Measurements from ENCODE around the gene GLYATL1B. TPM values are rescaled to one million over a fixed set of nuclear protein-coding genes. Genes with fewer than 3 reads are reported as not detected.
"Not testable (repeated sequence)": the region's sequence is repeated elsewhere in the genome, so short reads cannot be mapped to it uniquely, and the experiment has no call there.

The GLYATL1B gene
- total and polyA plus RNA-seq, 5 donors from 2014 or later: not detected

DNA sequence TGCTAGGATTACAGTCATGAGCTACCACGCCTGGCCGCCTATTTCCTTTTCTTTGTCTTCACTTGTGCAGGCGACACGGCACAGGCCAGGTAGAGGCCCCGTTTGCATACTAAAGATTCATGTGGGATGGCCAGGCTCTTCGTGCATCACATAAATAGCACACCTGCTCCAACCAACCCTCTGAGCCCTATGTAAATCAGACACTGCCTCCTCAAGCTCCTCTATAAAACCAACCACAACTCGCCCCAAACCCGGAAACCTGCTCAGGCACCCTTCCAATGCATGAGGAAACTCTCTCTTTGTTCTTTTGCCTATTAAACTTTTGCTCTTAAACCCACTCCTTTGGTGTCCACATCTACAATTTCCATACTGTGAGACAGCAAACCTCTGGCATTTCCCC is 11.8 kb downstream of the GLYATL1B start:
- H3K27me3 Mint-ChIP-seq; H3K27ac ChIP-seq (ENCODE audit: insufficient read depth, low read length, poor library complexity, severe bottlenecking); H3K4me3 Mint-ChIP-seq; H3K9me3 Mint-ChIP-seq; DNase-seq; H3K27ac Mint-ChIP-seq; H3K9me3 ChIP-seq (ENCODE audit: control insufficient read depth in 2 of 2, low read length in 2 of 2); H3K4me3 ChIP-seq (ENCODE audit: low read depth, low read length); H3K36me3 ChIP-seq (ENCODE audit: control insufficient read depth, insufficient read depth, low read length); ATAC-seq (ENCODE audit: low read depth in 2 of 2); H3K27me3 ChIP-seq (ENCODE audit: control insufficient read depth, insufficient read depth, low read length); H3K36me3 Mint-ChIP-seq: not testable (repeated sequence)
- peaks cover 0 to 11% (median 10%) of the 10 kb centered on the region in 4 donors for H3K4me1 Mint-ChIP-seq
- H3K4me1 ChIP-seq (ENCODE audit: control insufficient read depth, insufficient read depth, low read length, poor library complexity, severe bottlenecking): peaks cover 13% of the 10 kb centered on the region

DNA sequence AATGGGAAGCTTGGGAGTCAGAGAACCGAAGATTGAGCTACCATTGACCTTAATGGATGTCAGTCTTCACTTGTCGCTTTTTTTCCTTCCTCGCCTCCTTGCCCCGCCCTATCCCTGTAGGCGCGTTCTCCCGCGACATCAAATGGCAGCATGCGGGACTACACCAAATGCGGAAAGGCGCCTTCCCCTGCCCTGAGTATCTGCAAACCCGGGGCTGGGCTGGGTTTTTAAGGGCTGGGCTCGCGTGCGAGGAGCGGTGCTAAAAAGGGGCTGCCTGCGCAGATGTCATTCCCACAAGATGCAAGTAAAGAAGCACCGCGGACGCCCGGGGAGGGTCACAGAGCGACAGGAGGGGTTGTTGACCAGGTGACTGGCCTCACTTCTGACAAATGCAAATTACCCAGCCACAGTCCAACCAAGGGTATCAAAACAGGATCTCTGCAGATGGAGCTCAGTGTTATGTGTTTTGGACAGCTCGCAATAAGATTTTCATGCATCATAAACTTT is 16.2 kb downstream of the GLYATL1B start:
- no peak overlapping the region for H3K27ac Mint-ChIP-seq
- Histone ChIP-seq H3K9me3 (ENCODE audit: control insufficient read depth in 2 of 2, low read length in 2 of 2) (no peaks in the 10 kb centered on the region), H3K4me3 (ENCODE audit: low read depth, low read length) (peak overlapping the region; percentile 83), H3K4me1 (ENCODE audit: control insufficient read depth, insufficient read depth, low read length, poor library complexity, severe bottlenecking) (peaks cover 24% of the 10 kb centered on the region), H3K36me3 (ENCODE audit: control insufficient read depth, insufficient read depth, low read length) (no peaks in the 10 kb centered on the region), H3K27me3 (ENCODE audit: control insufficient read depth, insufficient read depth, low read length) (no peaks in the 10 kb centered on the region), H3K27ac (ENCODE audit: insufficient read depth, low read length, poor library complexity, severe bottlenecking) (no peak overlapping the region)
- no peaks in the 10 kb centered on the region for H3K27me3 Mint-ChIP-seq
- no peaks in the 10 kb centered on the region for H3K9me3 Mint-ChIP-seq
- no peaks in the 10 kb centered on the region for H3K36me3 Mint-ChIP-seq
- peaks cover 16 to 32% (median 24%) of the 10 kb centered on the region in 4 donors for H3K4me1 Mint-ChIP-seq
- peak in 2 of 3 donors; percentile 29 to 69 for DNase-seq
- peak overlapping the region; percentile 68 to 91 (median 87) for H3K4me3 Mint-ChIP-seq
- peak; percentile 52 to 60 for ATAC-seq (ENCODE audit: low read depth in 2 of 2)

DNA sequence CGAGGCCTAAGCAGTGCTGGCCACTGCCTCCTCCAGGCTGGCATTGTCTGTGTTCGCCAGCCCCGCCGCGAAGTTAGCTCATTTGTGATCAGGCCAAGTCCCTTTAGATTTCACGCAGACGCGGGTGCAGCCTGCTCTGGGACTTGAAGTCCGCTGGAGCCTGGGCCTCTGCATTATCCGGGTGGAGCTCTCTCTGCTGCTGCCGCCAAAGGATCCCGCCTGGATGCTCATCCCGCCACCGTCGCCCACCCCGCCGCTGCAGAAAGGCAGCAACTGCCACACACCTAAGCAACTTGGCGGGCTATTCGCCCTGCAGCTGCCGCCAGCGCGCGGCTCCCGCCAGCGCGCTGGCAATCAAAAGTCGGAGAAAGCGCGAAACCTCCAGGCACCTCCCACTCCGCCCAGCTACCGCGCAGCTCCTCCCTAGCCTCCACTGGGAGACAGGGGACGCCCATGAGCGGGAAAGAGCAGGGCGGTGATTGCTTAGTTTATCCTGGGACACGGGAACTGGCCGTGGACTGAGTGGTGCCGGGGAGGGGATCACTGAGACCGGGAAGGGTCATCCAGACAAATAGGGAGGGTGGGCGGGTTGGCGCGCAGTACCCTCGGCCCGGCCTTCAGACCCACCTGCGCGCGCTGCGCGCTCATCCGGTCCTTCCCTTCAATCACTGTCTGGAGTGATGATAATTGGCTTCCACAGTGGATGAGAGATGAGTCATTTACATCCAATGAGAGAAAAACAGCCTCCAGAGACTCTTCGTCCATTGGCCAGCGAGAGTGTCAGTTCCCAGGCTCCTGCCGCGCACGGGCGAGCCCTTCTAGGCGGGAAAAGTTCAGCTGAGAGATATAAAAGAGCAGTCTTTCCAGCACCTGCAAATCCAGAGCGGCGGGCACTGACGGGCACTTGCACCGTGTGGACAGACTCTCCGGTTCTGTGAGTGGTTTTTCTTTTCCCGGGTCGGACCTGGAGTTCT is 20.5 kb downstream of the GLYATL1B start, which contains the start of gene FAM111B:
FAM111B (plus strand) TSS at position 875 of the 974 bp plus-strand sequence. CDS start 2,389 bp downstream, outside the sequence.
- no peaks in the 10 kb centered on the region for H3K27me3 Mint-ChIP-seq
- Histone ChIP-seq H3K27me3 (ENCODE audit: control insufficient read depth, insufficient read depth, low read length) (no peaks in the 10 kb centered on the region), H3K4me3 (ENCODE audit: low read depth, low read length) (peak within 1 kb of the TSS; percentile 70), H3K27ac (ENCODE audit: insufficient read depth, low read length, poor library complexity, severe bottlenecking) (peak within 1 kb of the TSS; percentile 43), H3K9me3 (ENCODE audit: control insufficient read depth in 2 of 2, low read length in 2 of 2) (no peaks in the 10 kb centered on the region), H3K4me1 (ENCODE audit: control insufficient read depth, insufficient read depth, low read length, poor library complexity, severe bottlenecking) (peaks cover 34% of the 10 kb centered on the region), H3K36me3 (ENCODE audit: control insufficient read depth, insufficient read depth, low read length) (no peaks in the 10 kb centered on the region)
- DNase-seq: peak; percentile 35 to 93 (median 61)
- no peaks in the 10 kb centered on the region for H3K36me3 Mint-ChIP-seq
- peaks cover 23 to 58% (median 34%) of the 10 kb centered on the region in 4 donors for H3K4me1 Mint-ChIP-seq
- H3K27ac Mint-ChIP-seq: peak within 1 kb of the TSS; percentile 72 to 84 (median 78)
- ATAC-seq (ENCODE audit: low read depth in 2 of 2): peak; percentile 67 to 80
- H3K9me3 Mint-ChIP-seq: no peaks in the 10 kb centered on the region
- H3K4me3 Mint-ChIP-seq: peak within 1 kb of the TSS; percentile 90 to 98 (median 94)

- Histone ChIP-seq H3K27ac (ENCODE audit: insufficient read depth, low read length, poor library complexity, severe bottlenecking) (peak overlapping the region; percentile 43), H3K4me3 (ENCODE audit: low read depth, low read length) (peak overlapping the region; percentile 70), H3K4me1 (ENCODE audit: control insufficient read depth, insufficient read depth, low read length, poor library complexity, severe bottlenecking) (peaks cover 24% of the 10 kb centered on the region)
- not testable (repeated sequence) for H3K27me3 ChIP-seq (ENCODE audit: control insufficient read depth, insufficient read depth, low read length); H3K36me3 Mint-ChIP-seq; H3K36me3 ChIP-seq (ENCODE audit: control insufficient read depth, insufficient read depth, low read length); H3K9me3 ChIP-seq (ENCODE audit: control insufficient read depth in 2 of 2, low read length in 2 of 2); H3K9me3 Mint-ChIP-seq; H3K27me3 Mint-ChIP-seq
- Mint-ChIP-seq H3K4me3 (peak overlapping the region; percentile 90 to 98 (median 94)), H3K4me1 (peaks cover 17 to 56% (median 31%) of the 10 kb centered on the region in 4 donors), H3K27ac (peak overlapping the region; percentile 72 to 84 (median 78))
- peak in 1 of 2 donors; percentile 16 for ATAC-seq (ENCODE audit: low read depth in 2 of 2)
- DNase-seq: peak in 1 of 3 donors; percentile 28
Measured at GRCh38 chr11:59107721-59108120, 21.6 kb downstream of the GLYATL1B start.

- Histone ChIP-seq H3K27me3 (ENCODE audit: control insufficient read depth, insufficient read depth, low read length) (no peaks in the 10 kb centered on the region), H3K36me3 (ENCODE audit: control insufficient read depth, insufficient read depth, low read length) (no peaks in the 10 kb centered on the region), H3K27ac (ENCODE audit: insufficient read depth, low read length, poor library complexity, severe bottlenecking) (no peak overlapping the region), H3K4me1 (ENCODE audit: control insufficient read depth, insufficient read depth, low read length, poor library complexity, severe bottlenecking) (peaks cover 11% of the 10 kb centered on the region), H3K4me3 (ENCODE audit: low read depth, low read length) (no peak overlapping the region), H3K9me3 (ENCODE audit: control insufficient read depth in 2 of 2, low read length in 2 of 2) (peaks cover 0 to 3% of the 10 kb centered on the region in 2 experiments)
- H3K4me3 Mint-ChIP-seq: no peak overlapping the region
- peaks cover 0 to 8% (median 4%) of the 10 kb centered on the region in 7 donors for H3K9me3 Mint-ChIP-seq
- peaks cover 5 to 42% (median 17%) of the 10 kb centered on the region in 4 donors for H3K4me1 Mint-ChIP-seq
- ATAC-seq (ENCODE audit: low read depth in 2 of 2) (no peak), DNase-seq (no peak)
- H3K27ac Mint-ChIP-seq: no peak overlapping the region
- H3K27me3 Mint-ChIP-seq: no peaks in the 10 kb centered on the region
- peaks cover 6% of the 10 kb centered on the region for H3K36me3 Mint-ChIP-seq
Measured at GRCh38 chr11:59112494-59112893, 26.4 kb downstream of the GLYATL1B start.

- ATAC-seq (ENCODE audit: low read depth in 2 of 2): no peak
- peaks cover 16 to 21% of the 10 kb centered on the region in 2 experiments for H3K9me3 ChIP-seq (ENCODE audit: control insufficient read depth in 2 of 2, low read length in 2 of 2)
- Mint-ChIP-seq H3K27ac (peak overlapping the region in 1 of 3 donors; percentile 9), H3K9me3 (peaks cover 2 to 24% (median 9%) of the 10 kb centered on the region in 7 donors), H3K27me3 (no peaks in the 10 kb centered on the region), H3K36me3 (peaks cover 6% of the 10 kb centered on the region), H3K4me1 (peaks cover 0 to 26% (median 7%) of the 10 kb centered on the region in 4 donors), H3K4me3 (no peak overlapping the region)
- no peaks in the 10 kb centered on the region for H3K4me1 ChIP-seq (ENCODE audit: control insufficient read depth, insufficient read depth, low read length, poor library complexity, severe bottlenecking)
- H3K4me3 ChIP-seq (ENCODE audit: low read depth, low read length): no peak overlapping the region
- H3K27me3 ChIP-seq (ENCODE audit: control insufficient read depth, insufficient read depth, low read length): no peaks in the 10 kb centered on the region
- no peaks in the 10 kb centered on the region for H3K36me3 ChIP-seq (ENCODE audit: control insufficient read depth, insufficient read depth, low read length)
- no peak overlapping the region for H3K27ac ChIP-seq (ENCODE audit: insufficient read depth, low read length, poor library complexity, severe bottlenecking)
- no peak for DNase-seq
Measured at GRCh38 chr11:59114344-59114743, 28.2 kb downstream of the GLYATL1B start.

DNA sequence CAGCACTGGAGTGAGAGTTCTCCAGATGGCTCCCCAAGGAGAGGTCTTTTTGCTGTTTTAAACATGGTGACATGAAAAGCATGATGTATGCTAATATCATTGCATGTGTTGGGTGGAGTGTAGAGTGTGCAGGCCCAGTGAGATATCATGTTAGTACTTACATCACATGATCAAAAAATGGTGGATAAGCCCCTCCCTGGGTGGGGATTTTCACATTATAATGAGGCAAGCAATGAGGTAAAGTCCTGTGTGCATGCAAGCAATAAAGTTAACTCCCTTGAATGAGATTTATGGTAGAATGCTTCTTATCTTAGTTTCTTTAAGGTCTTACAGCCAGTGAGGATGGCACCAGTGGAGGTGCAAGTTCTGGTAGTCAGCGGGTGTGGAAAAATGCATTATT is 29.4 kb downstream of the GLYATL1B start:
- Mint-ChIP-seq H3K4me1 (peaks cover 0 to 23% (median 7%) of the 10 kb centered on the region in 4 donors), H3K27me3 (no peaks in the 10 kb centered on the region), H3K9me3 (peaks cover 2 to 24% (median 9%) of the 10 kb centered on the region in 7 donors), H3K4me3 (no peak overlapping the region), H3K36me3 (peaks cover 6% of the 10 kb centered on the region), H3K27ac (no peak overlapping the region)
- Histone ChIP-seq H3K4me3 (ENCODE audit: low read depth, low read length) (no peak overlapping the region), H3K36me3 (ENCODE audit: control insufficient read depth, insufficient read depth, low read length) (no peaks in the 10 kb centered on the region), H3K27ac (ENCODE audit: insufficient read depth, low read length, poor library complexity, severe bottlenecking) (no peak overlapping the region), H3K27me3 (ENCODE audit: control insufficient read depth, insufficient read depth, low read length) (no peaks in the 10 kb centered on the region), H3K4me1 (ENCODE audit: control insufficient read depth, insufficient read depth, low read length, poor library complexity, severe bottlenecking) (no peaks in the 10 kb centered on the region), H3K9me3 (ENCODE audit: control insufficient read depth in 2 of 2, low read length in 2 of 2) (peaks cover 16 to 24% of the 10 kb centered on the region in 2 experiments)
- ATAC-seq (ENCODE audit: low read depth in 2 of 2) (no peak), DNase-seq (no peak)
